NCI-H526 treated with DMSO at 0.1 percent for 48 hours (cell line): ENCODE data around the gene CFAP298.

Experiments used
- DNase-seq: peaks from one replicate; lab custom pipeline; 2025; lab: John Stamatoyannopoulos, UW

Gene CFAP298

DNA sequence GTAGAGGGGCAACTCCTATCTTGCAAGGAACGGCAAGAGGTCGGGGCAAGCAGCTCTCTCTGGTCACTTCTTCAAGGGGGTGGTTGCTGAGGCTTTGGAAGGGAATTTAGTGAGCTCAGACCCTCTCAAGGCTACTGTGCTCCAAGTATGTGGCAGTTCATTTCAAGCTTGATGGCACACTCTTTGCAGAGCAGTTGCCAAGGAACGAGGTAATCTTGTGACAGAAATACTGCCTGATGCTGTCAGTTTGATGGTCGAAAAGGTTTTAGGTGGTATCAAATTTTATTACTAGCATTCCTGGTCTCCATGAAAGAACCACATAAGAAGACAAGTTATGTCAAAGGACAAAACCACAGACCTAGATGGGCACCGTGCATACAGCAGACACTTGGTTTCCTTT, 13.1 kb downstream of the CFAP298 start:
- DNase-seq: no peak

DNA sequence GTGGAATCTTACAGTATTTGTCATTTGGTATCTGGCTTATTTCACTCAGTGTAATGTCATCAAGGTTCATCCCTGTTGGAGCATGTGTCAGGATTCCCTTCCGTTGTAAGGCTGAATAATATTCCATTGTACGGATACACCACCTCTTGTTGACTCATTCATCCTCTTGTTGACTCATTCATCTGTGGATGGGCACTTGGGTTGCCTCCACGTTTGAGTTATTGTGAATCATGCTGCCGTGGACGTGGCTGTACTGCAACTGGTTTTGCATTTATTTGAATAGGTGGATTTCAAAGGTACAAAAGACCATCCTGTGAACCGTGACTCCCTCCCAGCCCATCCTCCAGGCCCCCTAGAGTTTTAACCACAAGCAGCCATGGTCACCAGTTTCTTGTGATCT, 15.0 kb downstream of the CFAP298 start:
- peak; percentile 49 for DNase-seq

DNA sequence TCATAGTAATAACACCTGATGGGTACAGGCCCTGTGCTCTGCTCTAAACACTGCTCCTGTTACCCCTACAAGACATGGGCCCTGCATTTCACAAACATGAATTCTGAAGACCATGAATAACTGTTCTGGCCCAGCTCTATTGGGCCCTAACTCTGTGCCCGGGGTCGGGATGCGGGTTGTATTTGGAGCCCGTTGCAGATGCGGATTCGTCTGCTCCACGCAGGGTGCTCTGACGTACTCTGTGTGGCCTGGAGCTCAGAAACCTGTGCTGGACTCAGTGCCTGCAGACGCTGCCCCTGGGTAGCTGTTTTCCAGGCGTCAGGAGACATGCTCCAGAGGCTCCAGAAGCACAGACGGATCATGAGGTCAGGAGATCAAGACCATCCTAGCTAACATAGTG, 16.7 kb downstream of the CFAP298 start:
- no peak for DNase-seq

DNA sequence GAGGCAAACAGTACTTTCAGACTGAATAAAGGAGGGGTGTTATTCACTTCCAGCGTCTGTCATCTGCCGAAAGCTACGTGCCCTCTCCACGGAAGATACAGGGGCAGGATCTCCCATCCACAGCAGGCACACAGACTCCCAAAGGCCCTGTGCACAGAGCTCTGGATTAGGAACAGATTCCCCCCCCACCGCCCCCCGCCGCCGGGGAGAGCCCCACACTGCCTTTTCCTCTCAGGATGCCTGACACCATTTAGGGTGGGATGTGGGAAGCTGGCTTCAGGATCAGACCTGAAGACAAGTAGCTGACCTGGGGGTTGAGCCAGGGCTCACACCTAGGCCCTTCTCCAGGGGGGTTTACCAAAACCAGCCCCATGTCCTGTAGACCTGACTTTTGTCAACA, 18.5 kb downstream of the CFAP298 start:
- DNase-seq: no peak

DNA sequence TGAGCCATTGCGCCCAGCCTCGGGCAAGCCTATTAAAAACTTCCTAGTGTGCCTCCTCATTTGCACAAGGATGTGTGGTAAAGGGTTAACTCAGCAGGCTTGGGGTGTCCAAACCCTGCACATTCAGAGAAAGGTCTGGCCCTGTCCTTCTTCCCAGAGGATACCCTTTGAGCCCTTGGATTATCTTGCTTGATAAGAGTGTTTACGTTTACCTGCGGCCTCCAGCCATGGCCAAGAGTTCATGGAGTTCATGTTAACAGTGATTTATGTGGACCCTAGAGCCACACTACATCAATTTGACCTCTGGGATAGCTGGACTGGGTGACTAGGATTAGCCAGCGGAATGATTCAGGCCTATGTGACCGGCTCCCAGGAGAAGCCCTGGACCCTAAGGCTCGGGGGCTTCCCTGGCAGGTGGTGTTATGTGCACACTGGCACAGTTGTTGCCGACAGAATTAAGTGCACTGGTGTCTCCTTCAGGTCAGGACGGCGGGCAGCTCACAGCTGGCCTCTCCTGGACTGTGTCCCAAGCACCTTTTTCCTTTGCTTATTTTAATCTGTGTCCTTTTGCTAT, 19.2 kb downstream of the CFAP298 start:
- DNase-seq: no peak

DNA sequence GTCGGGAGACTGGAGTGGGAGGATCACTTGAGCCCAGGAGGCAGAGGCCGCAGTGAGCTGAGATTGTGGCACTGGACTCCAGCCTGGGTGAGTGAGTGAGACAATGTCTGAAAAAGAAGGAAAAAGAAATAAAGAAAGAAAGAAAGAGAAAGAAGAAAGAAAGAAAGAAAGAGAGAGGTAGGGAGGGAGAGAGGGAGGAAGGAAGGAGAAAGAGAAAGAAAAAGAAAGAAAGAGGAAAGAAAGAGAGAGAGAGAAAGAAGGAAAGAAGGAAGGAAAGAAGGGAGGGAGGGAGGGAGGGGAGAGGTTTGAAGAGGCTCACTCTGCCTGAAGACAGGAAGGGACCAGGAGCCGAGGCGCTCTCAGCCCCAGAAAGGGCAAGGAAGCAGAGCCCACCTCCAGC, 22.0 kb downstream of the CFAP298 start:
- DNase-seq: no peak

DNA sequence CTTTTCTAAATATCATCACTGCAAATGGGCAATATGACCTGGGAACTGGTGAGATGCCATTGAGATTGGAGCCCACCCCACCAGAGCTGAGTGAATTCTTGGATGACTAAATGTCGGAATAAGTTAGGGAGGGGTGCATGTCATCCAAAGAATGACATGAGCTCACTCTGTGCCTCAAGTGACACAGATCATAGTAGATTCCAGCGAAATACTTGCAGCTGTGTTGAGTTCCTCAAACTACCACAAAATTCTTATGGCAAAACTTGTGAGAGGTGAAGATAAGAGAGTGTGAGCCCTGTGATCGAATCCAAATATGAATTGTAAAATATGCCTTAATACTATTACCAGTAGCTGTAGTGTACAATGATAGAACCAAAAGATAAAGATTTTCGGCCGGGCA, 24.5 kb downstream of the CFAP298 start:
- no peak for DNase-seq

DNA sequence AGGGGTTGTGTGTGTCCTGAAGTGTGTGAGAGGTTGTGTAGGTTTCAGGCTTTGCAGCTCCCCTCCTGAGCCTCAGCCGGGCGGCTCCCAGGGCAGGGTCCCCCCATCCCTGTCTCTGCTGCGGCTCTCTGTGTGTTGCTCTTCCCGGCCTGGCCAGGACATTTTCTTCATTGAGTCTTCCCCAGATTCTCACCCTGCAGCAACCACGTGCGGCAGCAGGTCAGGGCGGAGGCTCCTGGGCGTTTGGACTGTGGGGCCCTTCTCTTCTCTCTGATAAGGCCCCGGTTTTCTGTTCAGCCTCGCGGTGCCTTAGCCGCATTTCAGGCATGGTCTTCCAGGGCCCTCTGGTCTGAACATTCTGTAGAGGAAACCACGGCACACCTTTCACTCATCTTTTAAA, 25.1 kb downstream of the CFAP298 start:
- no peak for DNase-seq

DNA sequence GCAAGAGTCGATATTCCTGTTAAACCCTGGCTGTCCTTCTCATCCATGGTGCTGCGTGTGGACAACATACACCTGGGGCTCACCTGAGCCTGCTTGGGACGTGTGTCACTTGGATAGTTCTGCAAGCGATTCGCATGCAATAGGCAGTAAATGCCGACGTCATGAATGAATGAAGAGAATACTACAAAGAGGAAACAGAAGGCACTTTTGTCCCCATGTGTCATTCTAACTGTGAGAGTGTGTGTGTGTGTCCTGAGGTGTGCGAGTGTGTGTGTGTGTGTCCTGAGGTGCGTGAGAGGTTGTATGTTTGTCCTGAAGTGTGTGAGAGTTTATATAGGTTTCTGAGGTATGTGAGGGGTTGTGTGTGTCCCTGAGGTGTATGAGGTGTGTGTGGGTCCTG, 26.2 kb downstream of the CFAP298 start:
- no peak for DNase-seq

DNA sequence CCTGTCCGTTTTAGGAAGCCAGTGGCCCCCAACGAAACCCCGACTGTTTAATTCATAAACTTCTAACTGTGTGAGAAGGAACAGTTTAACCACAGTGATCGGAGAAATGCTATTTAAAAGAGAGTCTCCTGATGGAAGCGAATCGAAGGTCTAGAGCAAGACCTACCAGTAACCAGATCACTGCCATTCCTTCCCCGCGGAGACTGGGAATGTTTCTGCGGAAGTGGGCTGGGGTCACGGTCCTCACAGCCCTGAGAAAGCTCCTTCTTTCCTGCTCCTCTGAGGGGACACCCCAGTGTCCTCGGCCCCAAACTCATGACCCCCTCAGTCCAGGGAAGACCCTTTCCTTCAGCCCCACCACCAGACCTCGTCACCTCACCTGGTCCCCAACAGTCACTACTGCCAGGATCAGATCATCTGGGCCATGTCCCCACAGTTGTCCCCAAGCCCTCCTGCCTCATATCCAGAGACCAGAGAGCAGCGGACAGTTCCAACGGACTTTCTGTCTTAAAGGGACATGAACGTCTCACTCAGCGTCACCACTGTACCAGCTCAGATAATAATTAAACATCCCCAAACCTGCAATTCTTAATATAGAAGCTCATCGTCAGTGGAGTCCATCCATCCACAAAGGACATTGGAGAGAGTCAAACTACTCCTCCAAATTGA, 27.0 kb downstream of the CFAP298 start, which contains the start of gene TCP10L:
TCP10L (minus strand) TSS at position 482 of the 669 bp plus-strand sequence. CDS start 1,219 bp downstream, outside the sequence.
- DNase-seq: no peak

DNA sequence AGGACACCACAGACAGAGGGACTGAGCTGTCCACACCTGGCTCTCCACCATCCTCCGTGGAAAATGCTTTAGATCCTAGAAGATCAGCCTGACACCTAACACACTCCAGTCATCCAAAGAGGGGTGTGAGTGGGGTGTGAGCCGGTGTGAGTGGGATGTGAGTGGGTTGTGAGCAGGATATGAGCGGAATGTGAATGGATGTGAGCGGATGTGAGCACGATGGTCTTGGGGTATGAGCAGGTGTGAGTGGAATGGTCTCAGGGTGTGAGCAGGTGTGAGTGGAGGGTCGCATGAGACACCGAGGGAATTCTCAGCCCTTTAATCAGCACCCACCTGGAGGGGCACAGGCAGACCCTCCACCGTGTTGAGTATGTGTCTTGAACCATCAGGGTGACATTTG, 27.7 kb downstream of the CFAP298 start:
- no peak for DNase-seq

DNA sequence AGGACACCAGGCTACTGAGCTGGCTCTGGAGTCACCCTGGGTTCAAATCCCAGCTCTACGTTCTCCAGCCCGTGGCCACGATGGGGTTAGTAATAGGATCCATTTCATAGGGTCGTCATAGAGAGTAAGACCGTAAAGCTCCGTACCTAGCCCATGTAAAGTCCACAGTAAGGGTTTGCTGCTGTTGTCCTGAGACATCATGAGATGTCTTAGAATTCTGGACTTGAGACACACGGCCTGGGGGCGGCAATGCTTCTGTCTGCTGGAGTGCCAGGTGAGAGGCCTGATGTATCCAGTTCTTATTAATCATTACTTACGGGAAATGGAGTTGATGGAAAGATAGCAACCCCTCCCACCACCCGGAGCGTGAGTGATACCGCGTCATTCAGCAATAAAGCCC, 30.4 kb downstream of the CFAP298 start:
- no peak for DNase-seq

DNA sequence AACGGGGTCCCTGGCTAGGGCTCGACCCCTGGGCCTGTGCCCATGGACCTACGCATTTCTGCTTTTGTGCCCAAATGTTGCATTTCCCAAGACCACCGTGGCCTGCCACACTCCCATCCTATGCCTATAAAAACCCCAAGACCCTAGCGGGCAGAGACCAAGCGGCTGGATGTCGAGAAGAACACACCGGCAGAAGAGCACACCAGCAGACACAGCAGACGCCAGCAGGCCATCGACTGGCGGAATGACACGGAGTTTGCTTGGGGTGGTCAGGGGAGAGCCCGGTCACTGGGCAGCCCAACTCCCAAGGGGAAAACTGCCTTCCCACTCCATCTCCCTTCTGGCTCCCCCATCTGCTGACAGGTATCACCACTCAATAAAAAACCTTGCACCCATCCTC, 31.2 kb downstream of the CFAP298 start:
- DNase-seq: no peak

DNA sequence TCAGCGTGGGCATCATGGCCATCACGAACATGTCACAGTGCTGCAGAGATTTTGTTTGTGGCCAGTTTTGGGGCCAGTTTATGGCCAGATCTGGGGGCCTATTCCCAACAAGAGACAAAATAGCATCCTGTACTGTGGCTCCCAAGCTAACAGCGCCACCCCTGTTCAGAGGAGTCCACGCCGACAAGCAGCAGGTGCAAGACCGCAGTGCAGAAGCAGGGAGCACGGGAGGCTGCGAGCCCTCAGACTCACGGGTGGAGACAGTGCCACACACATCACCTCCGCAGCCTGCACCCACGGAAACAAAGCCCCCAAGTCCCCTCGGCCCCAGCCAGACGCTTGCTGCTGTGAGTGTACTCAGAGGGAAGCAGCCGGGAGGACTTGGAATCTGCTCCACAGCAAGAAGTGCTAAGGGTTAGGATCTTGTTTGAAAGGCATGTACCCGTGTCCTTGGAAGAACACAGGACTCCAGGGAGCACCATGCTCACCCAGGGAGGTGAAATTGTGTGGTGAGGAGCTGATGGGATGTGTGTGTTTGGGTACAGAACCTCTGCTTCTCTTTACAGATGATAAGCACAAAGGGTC, 34.0 kb downstream of the CFAP298 start:
- DNase-seq: no peak

DNA sequence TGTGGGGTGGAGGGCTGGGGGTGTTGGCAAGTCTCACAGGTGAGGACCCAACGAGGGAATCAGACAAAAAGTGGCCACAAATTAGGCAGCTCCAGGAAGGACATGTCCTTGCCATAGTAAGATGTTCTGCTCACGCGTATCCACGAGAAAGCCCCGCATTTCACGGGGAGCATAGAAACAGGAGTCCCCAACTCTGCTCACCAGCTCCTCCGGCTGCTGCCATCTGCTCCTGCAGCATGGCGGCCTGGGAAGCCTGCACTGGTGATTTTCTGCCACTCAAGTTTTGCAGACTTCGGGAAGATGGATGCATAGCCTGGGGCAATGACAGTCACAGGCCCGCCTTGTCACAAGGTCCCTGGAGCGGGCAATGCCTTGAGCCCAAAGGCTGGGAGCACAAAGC, 36.2 kb downstream of the CFAP298 start:
- no peak for DNase-seq

DNA sequence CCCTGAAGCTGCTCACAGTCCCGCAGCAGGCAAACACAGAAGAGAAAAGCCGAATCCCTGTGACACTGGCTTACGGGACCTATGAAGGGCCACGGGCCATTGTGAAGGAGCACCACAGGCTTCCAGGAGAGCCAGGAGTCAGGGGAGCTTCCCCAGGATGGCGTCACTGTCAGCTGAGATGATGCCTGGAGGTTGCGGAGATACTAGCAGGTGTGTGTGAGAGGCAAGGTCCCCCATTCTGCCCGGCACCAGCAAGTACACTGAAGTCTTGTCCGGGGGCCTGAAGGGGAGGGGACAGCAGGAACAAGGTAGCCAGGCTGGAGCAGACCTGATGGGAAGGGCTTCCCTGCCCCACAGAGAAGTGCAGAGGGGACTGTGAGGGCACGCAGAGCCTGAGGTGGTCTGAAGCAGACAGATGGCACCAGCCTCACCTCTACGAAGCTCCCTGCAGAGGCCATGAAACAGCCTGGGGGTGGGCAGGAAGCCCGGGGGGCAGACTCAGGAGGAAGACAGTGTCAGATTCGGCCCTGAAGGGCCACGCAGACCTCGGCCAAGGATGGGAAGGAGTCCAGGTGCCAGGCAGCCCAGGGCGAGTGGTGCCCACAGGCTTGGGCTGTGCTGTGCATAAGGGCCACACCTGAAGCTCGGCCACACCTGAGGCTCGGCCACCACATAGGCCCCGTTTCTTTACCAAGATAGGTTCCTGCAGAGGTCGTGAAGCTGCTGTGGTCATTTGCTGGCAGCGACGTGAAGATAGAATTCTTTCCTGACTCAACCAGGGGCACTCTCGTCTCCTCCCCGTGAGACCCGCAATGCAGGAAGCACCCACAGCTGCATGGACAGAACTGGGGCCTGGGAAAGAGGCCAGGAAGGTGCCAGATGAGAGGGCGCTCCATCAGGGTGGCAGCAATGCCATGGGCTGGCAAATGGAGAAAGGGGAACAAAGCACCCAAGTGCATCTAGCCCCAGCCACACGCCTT, 36.9 kb downstream of the CFAP298 start:
- no peak for DNase-seq

DNA sequence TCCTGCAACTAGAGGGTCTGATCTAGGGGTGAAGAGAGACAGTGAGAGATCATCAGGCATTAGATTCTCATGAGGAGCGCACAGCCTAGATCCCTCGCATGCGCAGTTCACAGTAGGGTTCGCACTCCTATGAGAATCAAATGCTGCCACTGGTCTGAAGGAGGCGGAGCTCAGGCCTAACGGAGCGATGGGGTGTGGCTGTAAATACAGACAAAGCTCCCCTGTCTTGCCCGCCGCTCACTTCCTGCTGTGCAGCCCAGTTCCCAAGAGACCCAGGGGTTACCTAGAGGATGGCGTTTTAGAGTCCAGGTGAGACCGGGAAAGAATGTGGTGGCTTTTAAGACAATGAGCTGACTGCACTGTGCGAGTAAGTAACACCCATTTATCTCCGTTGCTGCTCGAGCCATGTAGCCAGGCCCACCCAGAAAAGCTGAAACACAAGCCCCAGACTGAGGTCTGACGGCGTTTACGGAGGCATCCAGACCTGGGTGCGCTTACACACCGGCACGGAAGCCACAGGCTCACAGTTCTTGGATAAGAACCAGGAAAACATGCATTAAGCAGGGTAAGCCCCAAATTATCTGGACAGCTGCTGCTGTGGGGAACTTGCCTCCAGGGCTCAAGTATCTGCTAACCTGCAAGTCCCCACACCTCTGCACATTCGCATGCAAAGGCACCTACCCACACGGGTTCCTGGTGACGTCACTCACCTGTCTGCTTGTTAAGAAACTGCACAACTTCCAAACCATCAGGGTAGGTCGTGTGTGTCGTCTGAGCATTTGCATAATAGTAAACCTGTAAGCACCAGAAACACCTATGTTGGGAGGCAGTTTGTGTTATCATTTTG, 39.4 kb downstream of the CFAP298 start:
- DNase-seq: peak; percentile 85

DNA sequence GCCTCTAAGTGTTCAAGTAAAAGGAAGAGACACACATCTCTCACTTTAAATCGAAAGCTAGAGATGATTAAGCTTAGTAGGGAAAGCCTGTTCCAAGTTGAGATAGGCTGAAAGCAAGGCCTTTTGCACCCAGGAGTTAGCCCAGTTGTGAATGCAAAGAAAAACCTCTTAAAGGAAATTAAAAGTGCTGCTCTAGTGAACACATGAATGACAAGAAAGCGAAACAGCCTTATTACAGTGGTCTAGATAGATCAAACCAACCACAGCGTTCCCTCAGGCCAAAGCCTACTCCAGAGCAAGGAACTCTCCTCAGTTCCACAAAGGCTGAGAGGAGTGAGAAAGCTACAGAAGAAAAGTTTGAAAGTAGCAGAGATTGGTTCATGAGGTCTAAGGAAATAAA, 41.7 kb downstream of the CFAP298 start:
- no peak for DNase-seq

DNA sequence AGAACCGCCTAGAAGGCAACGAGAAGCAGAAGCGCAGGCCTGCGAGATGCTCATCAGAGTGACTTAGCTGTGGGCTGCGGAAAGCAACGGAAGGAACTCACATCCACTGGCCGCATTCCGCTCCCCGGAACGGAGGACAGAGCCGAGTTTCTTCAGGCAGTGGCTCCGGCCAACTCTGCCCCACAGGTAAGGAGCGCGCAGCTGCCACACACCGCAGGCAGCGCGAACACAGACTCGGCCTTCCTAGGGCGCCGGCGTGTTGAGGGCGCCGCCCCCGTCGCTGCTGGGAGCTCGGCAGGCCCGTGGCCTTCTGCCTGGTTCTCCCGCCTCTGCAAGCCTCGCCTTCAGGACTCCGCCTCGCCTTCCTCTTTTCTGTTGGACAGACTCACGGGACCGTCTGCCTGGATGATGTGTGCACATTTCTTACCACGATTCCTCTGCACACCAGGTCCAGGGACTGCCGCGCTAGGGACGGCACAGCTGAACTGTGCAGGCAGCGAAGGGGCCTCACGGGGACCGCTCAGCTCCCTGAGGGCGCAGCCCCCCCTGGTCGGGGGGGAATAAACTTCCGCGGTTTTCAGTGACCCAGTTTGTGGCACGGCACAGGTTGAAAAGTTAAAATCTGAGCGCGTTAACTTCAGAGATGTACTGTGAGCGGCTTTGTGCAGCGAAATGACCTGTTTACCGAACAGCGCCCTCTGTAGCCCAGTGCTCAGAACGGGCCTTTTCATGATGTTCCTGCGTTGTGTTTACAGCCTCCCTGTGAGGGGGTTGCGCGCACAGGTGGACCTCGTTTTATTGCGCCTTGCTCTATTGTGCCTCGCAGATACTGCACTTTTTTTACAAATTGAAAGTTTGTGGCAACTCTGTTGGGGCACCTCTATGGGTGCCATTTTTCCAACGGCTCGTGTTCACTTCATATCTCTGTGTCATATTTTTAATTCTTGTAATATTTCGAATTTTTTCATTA, 42.6 kb downstream of the CFAP298 start:
- DNase-seq: peak; percentile 80

DNA sequence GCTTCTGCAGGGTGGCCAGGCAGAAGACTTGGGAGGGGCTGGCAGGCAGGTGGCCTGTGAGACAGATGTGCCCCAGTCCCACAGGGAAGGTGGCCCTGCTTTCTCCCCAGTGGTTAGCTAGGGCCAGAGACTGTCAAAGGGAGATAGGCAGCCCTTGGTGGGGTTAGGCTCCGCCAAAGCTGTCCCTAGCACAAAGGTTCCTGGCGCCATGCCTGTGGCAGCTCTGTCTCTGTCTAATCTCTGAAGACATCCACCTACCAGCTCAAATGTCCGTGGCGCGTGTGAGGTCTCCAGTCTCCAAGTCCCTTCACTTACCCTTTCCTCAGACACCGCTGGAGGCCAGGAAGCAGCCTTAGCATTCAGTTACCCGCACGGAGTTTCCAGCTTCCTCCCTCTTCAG, 44.6 kb downstream of the CFAP298 start:
- DNase-seq: no peak
